ENCODE measurements around the gene OGFOD3. TPM values are rescaled to one million over a fixed set of nuclear protein-coding genes. Genes with fewer than 3 reads are reported as not detected.
"Not testable (repeated sequence)": the region's sequence is repeated elsewhere in the genome, so short reads cannot be mapped to it uniquely, and the experiment has no call there.

The OGFOD3 gene
- total RNA-seq, 2 experiments from 2014 or later, result 22.0 to 25.0 TPM

GRCh38 chr17:82383411-82383810 is 35.0 kb downstream of the OGFOD3 start:
- no peak overlapping the region for H3K27ac Mint-ChIP-seq
- intact Hi-C loops (cut with micrococcal nuclease), result no loop called here
- no peaks in the 10 kb centered on the region for H3K36me3 Mint-ChIP-seq (ENCODE audit: low read depth)
- DNase-seq (no peak), ATAC-seq (no peak)
- H3K9me3 Mint-ChIP-seq, result no peaks in the 10 kb centered on the region
- H3K4me1 Mint-ChIP-seq (ENCODE audit: low read depth), result peaks cover 3% of the 10 kb centered on the region
- CTCF ChIA-PET, result no interaction called here
- TF ChIP-seq CTCF (IDR thresholded peaks at IDR 0.05), result no peak
- POLR2A ChIA-PET, result no interaction called here
- H3K4me3 Mint-ChIP-seq, result no peak overlapping the region
- H3K27me3 Mint-ChIP-seq, result peaks cover 17% of the 10 kb centered on the region

- CTCF ChIA-PET, result no interaction called here
- no peak for TF ChIP-seq CTCF (IDR thresholded peaks at IDR 0.05)
Measured at GRCh38 chr17:82382933-82383255, 35.5 kb downstream of the OGFOD3 start.

GRCh38 chr17:82382220-82382932 is 36.0 kb downstream of the OGFOD3 start:
- H3K27ac Mint-ChIP-seq; DNase-seq; intact Hi-C loops (cut with micrococcal nuclease); H3K4me3 Mint-ChIP-seq; H3K9me3 Mint-ChIP-seq; CTCF ChIA-PET; ATAC-seq; H3K36me3 Mint-ChIP-seq (ENCODE audit: low read depth); H3K4me1 Mint-ChIP-seq (ENCODE audit: low read depth): not testable (repeated sequence)
- peaks cover 17% of the 10 kb centered on the region for H3K27me3 Mint-ChIP-seq
- POLR2A ChIA-PET, result interaction anchor here (0.6 kb wide), 1 partner anchor 10 kb away, joined by 3 read pairs; no protein-coding TSS in a partner anchor

More at GRCh38 chr17:82382933-82383255, 35.5 kb downstream of the OGFOD3 start:
- intact Hi-C loops (cut with micrococcal nuclease), result no loop called here
- H3K36me3 Mint-ChIP-seq (ENCODE audit: low read depth), result no peaks in the 10 kb centered on the region
- DNase-seq (no peak), ATAC-seq (no peak)
- POLR2A ChIA-PET, result no interaction called here
- H3K27me3 Mint-ChIP-seq, result peaks cover 17% of the 10 kb centered on the region
- H3K4me1 Mint-ChIP-seq (ENCODE audit: low read depth), result peaks cover 3% of the 10 kb centered on the region
- no peaks in the 10 kb centered on the region for H3K9me3 Mint-ChIP-seq
- H3K4me3 Mint-ChIP-seq, result no peak overlapping the region
- no peak overlapping the region for H3K27ac Mint-ChIP-seq

- H3K36me3 Mint-ChIP-seq (ENCODE audit: low read depth); H3K27ac Mint-ChIP-seq; DNase-seq; H3K4me3 Mint-ChIP-seq; CTCF ChIA-PET; H3K9me3 Mint-ChIP-seq; H3K4me1 Mint-ChIP-seq (ENCODE audit: low read depth); ATAC-seq; intact Hi-C loops (cut with micrococcal nuclease): not testable (repeated sequence)
- POLR2A ChIA-PET, result interaction anchor here (0.6 kb wide), 1 partner anchor 9 kb away, joined by 3 read pairs; no protein-coding TSS in a partner anchor
- H3K27me3 Mint-ChIP-seq, result peaks cover 17% of the 10 kb centered on the region
Measured at GRCh38 chr17:82381703-82382009, 36.7 kb downstream of the OGFOD3 start.

- intact Hi-C loops (cut with micrococcal nuclease), result no loop called here
- no peak for DNase-seq
- no peak overlapping the region for H3K4me3 Mint-ChIP-seq
- ChIA-PET POLR2A (no interaction called here), CTCF (no interaction called here)
- H3K9me3 Mint-ChIP-seq, result no peaks in the 10 kb centered on the region
- H3K4me1 Mint-ChIP-seq (ENCODE audit: low read depth), result peaks cover 3% of the 10 kb centered on the region
- TF ChIP-seq CTCF (IDR thresholded peaks at IDR 0.05), result no peak
- H3K27me3 Mint-ChIP-seq, result peaks cover 20% of the 10 kb centered on the region
- no peaks in the 10 kb centered on the region for H3K36me3 Mint-ChIP-seq (ENCODE audit: low read depth)
- ATAC-seq, result no peak
- no peak overlapping the region for H3K27ac Mint-ChIP-seq
Measured at GRCh38 chr17:82380860-82381702, 37.3 kb downstream of the OGFOD3 start.

GRCh38 chr17:82378741-82379021 is 39.7 kb downstream of the OGFOD3 start:
- Mint-ChIP-seq H3K36me3 (ENCODE audit: low read depth) (no peaks in the 10 kb centered on the region), H3K4me3 (no peak overlapping the region), H3K9me3 (no peaks in the 10 kb centered on the region), H3K27ac (no peak overlapping the region), H3K27me3 (peaks cover 23% of the 10 kb centered on the region), H3K4me1 (ENCODE audit: low read depth) (peaks cover 3% of the 10 kb centered on the region)
- ATAC-seq, result no peak
- no peak for TF ChIP-seq CTCF (IDR thresholded peaks at IDR 0.05)
- DNase-seq, result no peak
- CTCF ChIA-PET, result no interaction called here
- intact Hi-C loops (cut with micrococcal nuclease), result no loop called here
- POLR2A ChIA-PET, result no interaction called here

Data from activated CD8-positive, alpha-beta T cell treated with anti-CD3 and anti-CD28 coated beads for 36 hours (primary cell).